Measurements from ENCODE around the gene LARP4. TPM values are rescaled to one million over a fixed set of nuclear protein-coding genes. Genes with fewer than 3 reads are reported as not detected.
A peak's percentile ranks its signal among the peaks of the same experiment; 100 is the strongest.
"Not testable (repeated sequence)": the region's sequence is repeated elsewhere in the genome, so short reads cannot be mapped to it uniquely, and the experiment has no call there.

LARP4 gene
- total RNA-seq, 1 donor from 2014 or later = 29.2 TPM

GRCh38 chr12:50380761-50381325, 19.8 kb upstream of the LARP4 start:
- Histone ChIP-seq H3K4me3 (ENCODE audit: low read depth, low read length) (no peak overlapping the region), H3K36me3 (ENCODE audit: control insufficient read depth, insufficient read depth, low read length) (no peaks in the 10 kb centered on the region), H3K27me3 (ENCODE audit: control insufficient read depth, insufficient read depth, low read length) (no peaks in the 10 kb centered on the region)
- FAIRE-seq (no peak), DNase-seq (ENCODE audit: low read depth) (no peak)
- no peak for TF ChIP-seq CTCF (IDR thresholded peaks at IDR 0.05; ENCODE audit: insufficient read depth, low read length, severe bottlenecking)

GRCh38 chr12:50387487-50387886, 13.2 kb upstream of the LARP4 start:
- DNase-seq (ENCODE audit: low read depth) (peak; percentile 36), FAIRE-seq (no peak)
- Histone ChIP-seq H3K4me3 (ENCODE audit: low read depth, low read length) (no peak overlapping the region), H3K36me3 (ENCODE audit: control insufficient read depth, insufficient read depth, low read length) (no peaks in the 10 kb centered on the region), H3K27me3 (ENCODE audit: control insufficient read depth, insufficient read depth, low read length) (no peaks in the 10 kb centered on the region)
- no peak for TF ChIP-seq CTCF (IDR thresholded peaks at IDR 0.05; ENCODE audit: insufficient read depth, low read length, severe bottlenecking)

GRCh38 chr12:50387972-50388478, 12.7 kb upstream of the LARP4 start:
- no peak for DNase-seq (ENCODE audit: low read depth)
- no peak for TF ChIP-seq CTCF (IDR thresholded peaks at IDR 0.05; ENCODE audit: insufficient read depth, low read length, severe bottlenecking)
- FAIRE-seq = no peak
- H3K4me3 ChIP-seq (ENCODE audit: low read depth, low read length) = no peak overlapping the region
- no peaks in the 10 kb centered on the region for H3K27me3 ChIP-seq (ENCODE audit: control insufficient read depth, insufficient read depth, low read length)
- H3K36me3 ChIP-seq (ENCODE audit: control insufficient read depth, insufficient read depth, low read length) = no peaks in the 10 kb centered on the region

- DNase-seq (ENCODE audit: low read depth); H3K36me3 ChIP-seq (ENCODE audit: control insufficient read depth, insufficient read depth, low read length); H3K4me3 ChIP-seq (ENCODE audit: low read depth, low read length); H3K27me3 ChIP-seq (ENCODE audit: control insufficient read depth, insufficient read depth, low read length); FAIRE-seq: not testable (repeated sequence)
Measured at GRCh38 chr12:50388793-50389192, 11.9 kb upstream of the LARP4 start.

GRCh38 chr12:50390316-50390741, 10.4 kb upstream of the LARP4 start:
- no peaks in the 10 kb centered on the region for H3K36me3 ChIP-seq (ENCODE audit: control insufficient read depth, insufficient read depth, low read length)
- no peaks in the 10 kb centered on the region for H3K27me3 ChIP-seq (ENCODE audit: control insufficient read depth, insufficient read depth, low read length)
- no peak for FAIRE-seq
- DNase-seq (ENCODE audit: low read depth) = peak; percentile 90
- no peak overlapping the region for H3K4me3 ChIP-seq (ENCODE audit: low read depth, low read length)
- TF ChIP-seq CTCF (IDR thresholded peaks at IDR 0.05; ENCODE audit: insufficient read depth, low read length, severe bottlenecking) = no peak

- no peak for TF ChIP-seq CTCF (IDR thresholded peaks at IDR 0.05; ENCODE audit: insufficient read depth, low read length, severe bottlenecking)
- DNase-seq (ENCODE audit: low read depth) = no peak
- Histone ChIP-seq H3K36me3 (ENCODE audit: control insufficient read depth, insufficient read depth, low read length) (no peaks in the 10 kb centered on the region), H3K4me3 (ENCODE audit: low read depth, low read length) (no peak overlapping the region), H3K27me3 (ENCODE audit: control insufficient read depth, insufficient read depth, low read length) (no peaks in the 10 kb centered on the region)
- no peak for FAIRE-seq
Measured at GRCh38 chr12:50394469-50395029, 6.1 kb upstream of the LARP4 start.
